ENCODE measurements around the gene HSD3B2. TPM values are rescaled to one million over a fixed set of nuclear protein-coding genes. Genes with fewer than 3 reads are reported as not detected.

The HSD3B2 gene
- total and polyA plus RNA-seq, 2 donors (not counting 3 experiments of a cell fraction or from before 2014, with no cell fraction given) = not detected

GRCh38 chr1:119467857-119468668, 53.1 kb downstream of the HSD3B2 start:
- Histone ChIP-seq H3K4me3 (replicated peaks in 1 of 3; ENCODE audit: insufficient read depth in 1 of 3, low read depth in 1 of 3, low read length in 3 of 3) (no peak overlapping the region), H3K9ac (replicated peaks; ENCODE audit: extremely low read depth, insufficient read depth, low read length) (no peak overlapping the region), H3K36me3 (ENCODE audit: control insufficient read depth in 2 of 2, extremely low read depth in 1 of 2, insufficient read depth in 2 of 2, low read length in 2 of 2) (no peaks in the 10 kb centered on the region), H3K9me1 (replicated peaks; ENCODE audit: control insufficient read depth, extremely low read depth, insufficient read depth, low read length) (no peaks in the 10 kb centered on the region), H4K20me1 (replicated peaks; ENCODE audit: control insufficient read depth, extremely low read depth, insufficient read depth, low read length) (no peaks in the 10 kb centered on the region), H2AFZ (ENCODE audit: low read depth, low read length) (no peak overlapping the region), H3K27ac (ENCODE audit: insufficient read depth, low read depth, low read length) (no peak overlapping the region), H3K79me2 (ENCODE audit: control insufficient read depth, insufficient read depth, low read length) (no peaks in the 10 kb centered on the region), H3K4me1 (ENCODE audit: control insufficient read depth, extremely low read depth, insufficient read depth, low read length) (no peaks in the 10 kb centered on the region), H3K9me3 (replicated peaks; ENCODE audit: control insufficient read depth, insufficient read depth, low read length) (no peaks in the 10 kb centered on the region), H3K4me2 (ENCODE audit: insufficient read depth, low read length) (no peak overlapping the region), H3K27me3 (ENCODE audit: control insufficient read depth in 2 of 2, insufficient read depth in 2 of 2, low read length in 2 of 2) (no peaks in the 10 kb centered on the region)
- BruUV-seq (replicated peaks) = no TSS peak
- dilution Hi-C loops (cut with MboI; ENCODE audit: extremely low pct_ligation_motif_present, low sequenced_read_pairs) = no loop called here
- DNase-seq (ENCODE audit: low read depth, low spot score) (no peak), FAIRE-seq (no peak)
- intact Hi-C loops (cut with micrococcal nuclease) = no loop called here
- no peak for TF ChIP-seq MYC (IDR thresholded peaks at IDR 0.05; ENCODE audit: low read depth, low read length)
- TF ChIP-seq CTCF (IDR thresholded peaks at IDR 0.05; ENCODE audit: extremely low read depth in 1 of 2, insufficient read depth in 1 of 2, low read depth in 1 of 2, low read length in 2 of 2) = no peak
- TF ChIP-seq POLR2AphosphoS5 (IDR thresholded peaks at IDR 0.05; ENCODE audit: insufficient read depth, low read depth, low read length) = no peak
- no peak for TF ChIP-seq JUN (IDR thresholded peaks at IDR 0.05; ENCODE audit: borderline replicate concordance, insufficient read depth, insufficient read length, low read depth)
- no peak for TF ChIP-seq POLR2A (IDR thresholded peaks at IDR 0.05; ENCODE audit: low read depth, low read length)
- no peak for TF ChIP-seq GATA2 (IDR thresholded peaks at IDR 0.05; ENCODE audit: insufficient read depth, insufficient read length, low read depth, low read length)
- no peak for TF ChIP-seq EZH2 (IDR thresholded peaks at IDR 0.05; ENCODE audit: borderline replicate concordance, low read depth, low read length, severe bottlenecking)
- TF ChIP-seq MAX (IDR thresholded peaks at IDR 0.05; ENCODE audit: insufficient read depth, insufficient read length) = no peak
- TF ChIP-seq FOS (IDR thresholded peaks at IDR 0.05; ENCODE audit: borderline replicate concordance, insufficient read depth, low read length) = no peak
- POLR2A ChIA-PET = no interaction called here
- CTCF ChIA-PET = interaction anchor here (1.6 kb wide), 1 partner anchor 8 kb away, joined by 4 read pairs; no protein-coding TSS in a partner anchor

Measured in endothelial cell of umbilical vein (primary cell).